ENCODE measurements around the gene WFIKKN1. TPM values are rescaled to one million over a fixed set of nuclear protein-coding genes. Genes with fewer than 3 reads are reported as not detected.

The WFIKKN1 gene
- total RNA-seq, 1 donor from 2014 or later: 1.2 TPM

- no peaks in the 10 kb centered on the region for H3K9me3 ChIP-seq
- intact Hi-C loops (cut with DNase I): no loop called here
- peak overlapping the region; percentile 35 for H3K4me3 ChIP-seq
- DNase-seq: peak; percentile 85
- no peaks in the 10 kb centered on the region for H3K27me3 ChIP-seq (ENCODE audit: low read depth)
- no peak for TF ChIP-seq CTCF (IDR thresholded peaks at IDR 0.05)
- H3K36me3 ChIP-seq: no peaks in the 10 kb centered on the region
- peaks cover 11% of the 10 kb centered on the region for H3K4me1 ChIP-seq
- H3K27ac ChIP-seq: peak overlapping the region; percentile 89
- peak; percentile 90 to 92 for ATAC-seq
Measured at GRCh38 chr16:616733-617586, 13.8 kb upstream of the WFIKKN1 start.

- Histone ChIP-seq H3K27ac (peak overlapping the region; percentile 89), H3K36me3 (no peaks in the 10 kb centered on the region), H3K9me3 (no peaks in the 10 kb centered on the region), H3K4me1 (peaks cover 20% of the 10 kb centered on the region), H3K27me3 (ENCODE audit: low read depth) (no peaks in the 10 kb centered on the region), H3K4me3 (peak overlapping the region; percentile 35)
- intact Hi-C loops (cut with DNase I): no loop called here
- DNase-seq: peak; percentile 72
- TF ChIP-seq CTCF (IDR thresholded peaks at IDR 0.05): no peak
- peak; percentile 35 to 50 for ATAC-seq
Measured at GRCh38 chr16:617855-618254, 12.9 kb upstream of the WFIKKN1 start.

- Histone ChIP-seq H3K36me3 (no peaks in the 10 kb centered on the region), H3K27me3 (ENCODE audit: low read depth) (no peaks in the 10 kb centered on the region), H3K27ac (no peak overlapping the region), H3K9me3 (no peaks in the 10 kb centered on the region), H3K4me1 (peaks cover 20% of the 10 kb centered on the region), H3K4me3 (no peak overlapping the region)
- no peak for ATAC-seq
- intact Hi-C loops (cut with DNase I): no loop called here
- no peak for TF ChIP-seq CTCF (IDR thresholded peaks at IDR 0.05)
- peak; percentile 74 for DNase-seq
Measured at GRCh38 chr16:619476-620100, 11.2 kb upstream of the WFIKKN1 start.

- intact Hi-C loops (cut with DNase I): no loop called here
- DNase-seq (no peak), ATAC-seq (no peak)
- Histone ChIP-seq H3K9me3 (no peaks in the 10 kb centered on the region), H3K4me1 (peaks cover 20% of the 10 kb centered on the region), H3K27ac (no peak overlapping the region), H3K4me3 (no peak overlapping the region), H3K27me3 (ENCODE audit: low read depth) (no peaks in the 10 kb centered on the region), H3K36me3 (peaks cover 13% of the 10 kb centered on the region)
- no peak for TF ChIP-seq CTCF (IDR thresholded peaks at IDR 0.05)
Measured at GRCh38 chr16:620700-621525, 9.9 kb upstream of the WFIKKN1 start.

GRCh38 chr16:621526-622105 lies 9.2 kb upstream of the WFIKKN1 start:
- peak overlapping the region; percentile 58 for H3K27ac ChIP-seq
- H3K36me3 ChIP-seq: peaks cover 20% of the 10 kb centered on the region
- H3K4me3 ChIP-seq: no peak overlapping the region
- DNase-seq (no peak), ATAC-seq (no peak)
- H3K27me3 ChIP-seq (ENCODE audit: low read depth): no peaks in the 10 kb centered on the region
- peaks cover 20% of the 10 kb centered on the region for H3K4me1 ChIP-seq
- TF ChIP-seq CTCF (IDR thresholded peaks at IDR 0.05): no peak
- intact Hi-C loops (cut with DNase I): no loop called here
- H3K9me3 ChIP-seq: no peaks in the 10 kb centered on the region

All from lower lobe of right lung (tissue), 2 donors.